Cardiac muscle cell (in vitro differentiated cells and primary cell): Measurements from ENCODE around the gene ALK. TPM values are rescaled to one million over a fixed set of nuclear protein-coding genes. Genes with fewer than 3 reads are reported as not detected.

Source experiments
- DNase-seq, 2 donors: peaks; one replicate each; pipeline versions ENCODE4 v3.0.0 to v3.0.0-alpha.2; 2010 to 2017; ENCODE audit warnings: low read depth in 1 of 2, low spot score in 1 of 2
- H3K27ac ChIP-seq: fragments of 200-600 bp; sonication (generic); 2 replicates; pipeline ENCODE4 v1.5.1; 2016
- H3K27me3 ChIP-seq: fragments of 200-600 bp; sonication (generic); 2 replicates; pipeline ENCODE4 v1.6.0; 2016; ENCODE audit warnings: control low read depth
- H3K36me3 ChIP-seq: fragments of 200-600 bp; sonication (generic); 2 replicates; pipeline ENCODE4 v1.5.1; 2016; ENCODE audit warnings: control low read depth
- H3K4me1 ChIP-seq: fragments of 200-600 bp; sonication (generic); 2 replicates; pipeline ENCODE4 v1.8.1; 2017; ENCODE audit warnings: low read depth, mild to moderate bottlenecking, mixed run types
- H3K4me3 ChIP-seq: fragments of 200-600 bp; sonication (generic); 2 replicates; pipeline ENCODE4 v1.5.1; 2016; ENCODE audit warnings: mild to moderate bottlenecking
- H3K9me3 ChIP-seq: fragments of 200-600 bp; sonication (generic); 2 replicates; pipeline ENCODE4 v1.5.1; 2017; ENCODE audit warnings: low read depth, mild to moderate bottlenecking, control low read depth
- CTCF ChIP-seq: IDR thresholded peaks from 2 replicates; pipeline ENCODE4 v1.5.1; 2012; ENCODE audit warnings: low read depth, mild to moderate bottlenecking, low read length
- polyA plus RNA-seq: library from polyadenylated mRNA; unstranded; fragments of >200 nt; fragmentation: Nextera tagmentation; extraction: Ambion mirVana; gene quantifications from 2 replicates; pipeline ENCODE4 v1.2.1, GENCODE V29; 2016
- total RNA-seq: library from RNA; depleted of rRNA; stranded (reverse); fragments of >200 nt; gene quantifications from 2 replicates; pipeline ENCODE4 v1.2.3, GENCODE V29; 2016

The ALK gene
- total RNA-seq (0.88 and 4.3 TPM in 2 replicates), polyA plus RNA-seq (1.2 and 1.8 TPM in 2 replicates)

GRCh38 chr2:29921560-29921915, at the start of gene ALK:
Gene ALK (minus strand): TSS chr2:29921586. CDS start chr2:29920659, 927 bp downstream.
- H3K36me3 ChIP-seq = no peaks in the 10 kb centered on the region
- H3K27me3 ChIP-seq = peaks cover 49% of the 10 kb centered on the region
- no peak for TF ChIP-seq CTCF
- H3K4me1 ChIP-seq = peaks cover 12% of the 10 kb centered on the region
- no peaks in the 10 kb centered on the region for H3K9me3 ChIP-seq
- no peak within 1 kb of the TSS for H3K27ac ChIP-seq
- H3K4me3 ChIP-seq = peak within 1 kb of the TSS; percentile 32
- peak; percentile 85 to 97 for DNase-seq

DNA sequence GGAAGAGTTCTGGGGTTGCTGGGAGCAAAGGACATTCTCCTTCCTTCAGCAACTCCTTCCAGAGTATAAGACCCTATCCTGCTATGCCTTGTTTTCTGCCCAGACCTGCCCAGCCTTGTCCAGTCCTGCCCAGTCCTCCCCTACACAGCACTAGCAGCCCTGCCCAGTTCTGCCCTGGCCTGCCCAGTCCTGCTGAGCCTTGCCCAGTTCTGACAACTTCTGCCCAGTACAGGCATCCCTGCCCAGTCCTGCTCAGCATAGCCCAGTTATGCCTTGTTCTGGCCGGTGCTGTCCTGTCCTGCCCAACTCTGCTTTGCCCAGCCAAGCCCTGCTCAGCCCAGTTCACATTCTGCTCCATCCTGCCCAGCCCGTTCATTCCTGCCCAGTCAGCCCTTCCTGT, 44.9 kb upstream of the ALK start:
- no peak for DNase-seq
- H3K27ac ChIP-seq = no peak overlapping the region

DNA sequence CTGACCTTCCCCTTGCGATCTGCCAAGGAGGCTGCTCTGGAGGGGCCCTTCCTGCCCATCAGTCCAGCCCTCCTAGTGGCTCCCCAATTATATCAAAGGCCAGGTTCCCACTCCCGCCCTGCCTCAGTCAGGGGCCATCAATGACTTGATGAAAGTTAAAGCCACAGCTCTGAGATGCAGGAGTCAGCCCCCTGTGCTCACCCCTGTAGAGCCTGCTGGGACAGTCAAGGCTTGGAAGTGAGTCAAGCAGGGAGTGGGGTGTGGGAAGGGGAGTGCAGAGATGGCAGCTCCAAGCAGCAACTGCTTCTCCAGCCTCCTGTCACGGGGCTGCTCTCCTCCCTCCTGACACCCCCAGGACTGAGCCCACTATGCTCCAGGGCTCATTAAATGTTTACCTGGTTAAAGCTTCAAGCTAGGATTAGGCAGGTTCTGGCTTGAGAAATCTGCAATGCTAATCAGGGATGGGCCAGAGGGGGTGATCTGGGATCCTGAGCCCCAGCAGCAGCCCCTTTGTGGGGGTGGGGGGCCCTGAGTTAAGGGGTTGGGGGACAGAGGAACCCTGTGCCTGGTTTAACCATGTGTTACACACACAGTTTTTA, 42.7 kb upstream of the ALK start:
- no peak overlapping the region for H3K4me3 ChIP-seq
- H3K36me3 ChIP-seq = no peaks in the 10 kb centered on the region
- H3K4me1 ChIP-seq = no peaks in the 10 kb centered on the region
- H3K27ac ChIP-seq = no peak overlapping the region
- TF ChIP-seq CTCF = no peak
- H3K9me3 ChIP-seq = no peaks in the 10 kb centered on the region
- no peaks in the 10 kb centered on the region for H3K27me3 ChIP-seq
- no peak for DNase-seq

More for the DNA sequence above, 44.9 kb upstream of the ALK start:
- H3K27me3 ChIP-seq = no peaks in the 10 kb centered on the region
- H3K9me3 ChIP-seq = no peaks in the 10 kb centered on the region
- no peak overlapping the region for H3K4me3 ChIP-seq
- H3K36me3 ChIP-seq = no peaks in the 10 kb centered on the region
- no peaks in the 10 kb centered on the region for H3K4me1 ChIP-seq
- TF ChIP-seq CTCF = no peak

GRCh38 chr2:29962922-29963321, 41.5 kb upstream of the ALK start:
- no peak for TF ChIP-seq CTCF
- no peak overlapping the region for H3K4me3 ChIP-seq
- no peaks in the 10 kb centered on the region for H3K27me3 ChIP-seq
- H3K4me1 ChIP-seq = no peaks in the 10 kb centered on the region
- H3K27ac ChIP-seq = no peak overlapping the region
- no peak for DNase-seq
- no peaks in the 10 kb centered on the region for H3K9me3 ChIP-seq
- no peaks in the 10 kb centered on the region for H3K36me3 ChIP-seq

DNA sequence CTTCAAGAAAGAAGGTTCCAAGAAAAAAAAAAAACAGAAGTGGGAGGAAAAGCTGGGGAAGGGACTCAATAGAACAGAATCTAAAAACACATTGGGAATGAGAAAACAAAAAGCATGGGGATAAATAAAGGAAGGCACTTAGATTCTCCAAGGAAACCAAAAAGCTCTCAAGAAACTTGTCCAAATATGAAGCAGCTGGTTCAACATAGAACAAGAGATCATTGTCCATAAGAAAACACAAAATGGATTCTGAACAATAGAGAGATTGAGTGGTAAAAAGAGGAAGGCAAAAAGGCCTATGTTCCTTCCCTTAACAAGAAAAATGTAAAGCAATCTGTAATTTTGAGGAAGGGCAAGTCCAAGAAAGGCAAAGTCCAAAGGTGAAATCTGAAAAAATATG, 32.9 kb upstream of the ALK start:
- Histone ChIP-seq H3K27ac (no peak overlapping the region), H3K27me3 (no peaks in the 10 kb centered on the region), H3K4me3 (no peak overlapping the region), H3K4me1 (peaks cover 10% of the 10 kb centered on the region), H3K36me3 (no peaks in the 10 kb centered on the region), H3K9me3 (no peaks in the 10 kb centered on the region)
- TF ChIP-seq CTCF = no peak
- DNase-seq = no peak
